Breast epithelium (tissue), 3 donors: ENCODE data around the gene FSTL4.

Experiments
- CTCF ChIP-seq, 3 donors: fragments of 450-650 bp; IDR thresholded peaks; one replicate each; pipeline ENCODE4 v1.5.1; 2016 to 2017; ENCODE audit warnings: antibody characterized with exemption in 3 of 3, mild to moderate bottlenecking in 3 of 3, moderate library complexity in 3 of 3
- POLR2A ChIP-seq: fragments of 450-650 bp; IDR thresholded peaks from one replicate; pipeline ENCODE4 v1.6.1; 2016; ENCODE audit warnings: antibody characterized with exemption, mild to moderate bottlenecking, moderate library complexity

DNA sequence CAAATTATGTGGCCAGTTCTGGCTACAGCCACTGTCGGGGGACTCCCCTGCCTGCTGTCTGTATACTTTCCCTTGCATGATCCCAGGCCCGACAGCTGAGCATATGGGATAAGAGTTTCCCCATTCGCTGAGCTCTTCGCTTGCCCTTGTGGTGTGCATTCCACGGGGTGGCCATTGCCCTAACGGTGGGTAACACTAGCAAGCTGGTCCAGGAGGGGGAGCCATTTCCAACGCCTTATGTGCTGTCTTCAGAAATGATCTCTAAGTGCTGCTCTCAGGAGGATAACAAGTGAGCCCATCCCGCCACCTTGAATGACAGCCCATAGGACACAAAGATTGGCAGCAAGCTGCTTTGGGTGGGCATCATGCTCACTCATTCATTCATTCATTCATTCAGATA lies 190.9 kb downstream of the FSTL4 start:
- TF ChIP-seq POLR2A (no peak), CTCF (IDR thresholded peaks at IDR 0.05) (no peak)
